NB4 (cell line): ENCODE results near the gene CHRM1.

ENCODE experiments used
- DNase-seq: peaks from one replicate; pipeline ENCODE4 v3.0.0; 2010; ENCODE audit warnings: low read depth
- H3K4me3 ChIP-seq: one replicate; pipeline ENCODE4 v1.5.1; 2011; ENCODE audit warnings: mild to moderate bottlenecking, low read depth, low read length, moderate library complexity
- MYC ChIP-seq: IDR thresholded peaks from 2 replicates; pipeline ENCODE4 v1.6.1; 2011; ENCODE audit warnings: low read depth, low read length
- POLR2A ChIP-seq: IDR thresholded peaks from 2 replicates; pipeline ENCODE4 v1.6.1; 2011; ENCODE audit warnings: mild to moderate bottlenecking; ENCODE audit not compliant: insufficient read length; ENCODE audit errors: extremely low read depth
- TF ChIP-seq, protein P1 (sequence below): IDR thresholded peaks from one replicate; pipeline ENCODE4 v1.5.1; 2012; ENCODE audit warnings: low read depth, low read length
- TF ChIP-seq, protein P2 (sequence below): IDR thresholded peaks from 2 replicates; pipeline ENCODE4 v1.6.1; 2011; ENCODE audit warnings: low read depth, low read length

Gene CHRM1, protein sequence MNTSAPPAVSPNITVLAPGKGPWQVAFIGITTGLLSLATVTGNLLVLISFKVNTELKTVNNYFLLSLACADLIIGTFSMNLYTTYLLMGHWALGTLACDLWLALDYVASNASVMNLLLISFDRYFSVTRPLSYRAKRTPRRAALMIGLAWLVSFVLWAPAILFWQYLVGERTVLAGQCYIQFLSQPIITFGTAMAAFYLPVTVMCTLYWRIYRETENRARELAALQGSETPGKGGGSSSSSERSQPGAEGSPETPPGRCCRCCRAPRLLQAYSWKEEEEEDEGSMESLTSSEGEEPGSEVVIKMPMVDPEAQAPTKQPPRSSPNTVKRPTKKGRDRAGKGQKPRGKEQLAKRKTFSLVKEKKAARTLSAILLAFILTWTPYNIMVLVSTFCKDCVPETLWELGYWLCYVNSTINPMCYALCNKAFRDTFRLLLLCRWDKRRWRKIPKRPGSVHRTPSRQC

DNA sequence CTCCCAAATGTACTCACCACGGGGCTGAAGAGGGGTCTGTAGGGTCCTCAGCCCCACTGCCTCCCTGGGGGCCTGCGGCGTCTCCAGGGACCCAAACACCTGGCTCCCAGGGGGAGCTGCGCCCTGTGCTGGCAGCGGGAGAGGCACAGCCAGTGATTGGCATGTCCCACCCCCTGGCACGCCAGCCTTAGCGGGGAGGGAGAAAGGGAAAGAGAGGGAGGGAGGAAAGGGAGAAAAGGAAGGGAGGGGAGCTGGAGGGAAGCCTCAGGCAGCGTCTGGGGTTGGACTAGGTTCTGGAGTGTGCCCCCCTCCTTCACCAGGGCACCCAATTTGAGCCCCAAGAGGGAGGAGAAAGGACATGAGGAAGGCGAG lies at the start of gene CHRM1:
Gene CHRM1 (minus strand): TSS at position 163 of the 372 bp plus-strand sequence. CDS start 10,263 bp downstream, outside the sequence.
- H3K4me3 ChIP-seq: no peak within 1 kb of the TSS
- DNase-seq: no peak

DNA sequence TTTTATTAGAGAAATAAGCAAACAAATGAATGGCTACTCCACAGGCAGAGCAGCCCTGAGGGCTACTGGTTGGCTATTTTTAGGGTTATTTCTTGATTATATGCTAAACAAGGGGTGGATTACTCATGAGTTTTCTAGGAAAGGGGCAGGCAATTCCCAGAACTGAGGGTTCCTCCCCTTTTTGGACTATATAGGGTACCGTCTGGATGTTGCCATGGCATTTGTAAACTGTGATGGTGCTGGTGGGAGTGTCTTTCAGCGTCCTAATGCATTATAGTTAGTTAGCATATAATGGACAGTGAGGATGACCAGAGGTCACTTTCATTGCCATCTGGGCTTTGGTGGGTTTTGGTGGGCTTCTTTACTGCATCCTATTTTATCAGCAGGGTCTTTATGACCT lies 44.4 kb upstream of the CHRM1 start:
- no peak for DNase-seq
- no peak overlapping the region for H3K4me3 ChIP-seq
- TF ChIP-seq, protein P1, sequence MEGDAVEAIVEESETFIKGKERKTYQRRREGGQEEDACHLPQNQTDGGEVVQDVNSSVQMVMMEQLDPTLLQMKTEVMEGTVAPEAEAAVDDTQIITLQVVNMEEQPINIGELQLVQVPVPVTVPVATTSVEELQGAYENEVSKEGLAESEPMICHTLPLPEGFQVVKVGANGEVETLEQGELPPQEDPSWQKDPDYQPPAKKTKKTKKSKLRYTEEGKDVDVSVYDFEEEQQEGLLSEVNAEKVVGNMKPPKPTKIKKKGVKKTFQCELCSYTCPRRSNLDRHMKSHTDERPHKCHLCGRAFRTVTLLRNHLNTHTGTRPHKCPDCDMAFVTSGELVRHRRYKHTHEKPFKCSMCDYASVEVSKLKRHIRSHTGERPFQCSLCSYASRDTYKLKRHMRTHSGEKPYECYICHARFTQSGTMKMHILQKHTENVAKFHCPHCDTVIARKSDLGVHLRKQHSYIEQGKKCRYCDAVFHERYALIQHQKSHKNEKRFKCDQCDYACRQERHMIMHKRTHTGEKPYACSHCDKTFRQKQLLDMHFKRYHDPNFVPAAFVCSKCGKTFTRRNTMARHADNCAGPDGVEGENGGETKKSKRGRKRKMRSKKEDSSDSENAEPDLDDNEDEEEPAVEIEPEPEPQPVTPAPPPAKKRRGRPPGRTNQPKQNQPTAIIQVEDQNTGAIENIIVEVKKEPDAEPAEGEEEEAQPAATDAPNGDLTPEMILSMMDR: no peak
- TF ChIP-seq POLR2A (no peak), MYC (no peak)
- TF ChIP-seq, protein P2, sequence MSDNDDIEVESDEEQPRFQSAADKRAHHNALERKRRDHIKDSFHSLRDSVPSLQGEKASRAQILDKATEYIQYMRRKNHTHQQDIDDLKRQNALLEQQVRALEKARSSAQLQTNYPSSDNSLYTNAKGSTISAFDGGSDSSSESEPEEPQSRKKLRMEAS: no peak

More for the DNA sequence above, at the start of gene CHRM1:
- TF ChIP-seq, protein P1: no peak
- TF ChIP-seq MYC (no peak), POLR2A (no peak)
- TF ChIP-seq, protein P2: no peak

DNA sequence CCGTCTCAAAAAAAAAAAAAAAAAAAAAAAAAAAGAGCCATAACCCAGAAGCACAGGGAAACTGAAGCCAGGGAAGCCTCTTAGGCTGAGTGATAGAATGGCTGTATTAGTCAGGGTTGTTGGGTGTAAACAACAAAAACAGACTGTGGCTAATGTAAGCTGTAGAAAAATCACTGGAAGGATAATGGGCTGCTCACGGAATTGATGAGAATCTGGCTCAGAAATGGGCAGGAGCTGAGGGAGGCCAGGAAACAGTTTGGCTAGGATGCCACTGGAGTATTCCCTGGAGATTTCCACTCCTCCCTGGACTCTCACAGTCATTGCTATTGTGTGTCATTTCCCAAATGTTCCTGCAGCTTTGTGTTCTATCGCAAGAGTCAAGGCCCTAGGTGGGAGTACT lies 41.2 kb upstream of the CHRM1 start:
- no peak for DNase-seq
- TF ChIP-seq, protein P2: no peak
- TF ChIP-seq POLR2A: no peak
- TF ChIP-seq, protein P1: no peak
- TF ChIP-seq MYC: no peak
- H3K4me3 ChIP-seq: no peak overlapping the region

DNA sequence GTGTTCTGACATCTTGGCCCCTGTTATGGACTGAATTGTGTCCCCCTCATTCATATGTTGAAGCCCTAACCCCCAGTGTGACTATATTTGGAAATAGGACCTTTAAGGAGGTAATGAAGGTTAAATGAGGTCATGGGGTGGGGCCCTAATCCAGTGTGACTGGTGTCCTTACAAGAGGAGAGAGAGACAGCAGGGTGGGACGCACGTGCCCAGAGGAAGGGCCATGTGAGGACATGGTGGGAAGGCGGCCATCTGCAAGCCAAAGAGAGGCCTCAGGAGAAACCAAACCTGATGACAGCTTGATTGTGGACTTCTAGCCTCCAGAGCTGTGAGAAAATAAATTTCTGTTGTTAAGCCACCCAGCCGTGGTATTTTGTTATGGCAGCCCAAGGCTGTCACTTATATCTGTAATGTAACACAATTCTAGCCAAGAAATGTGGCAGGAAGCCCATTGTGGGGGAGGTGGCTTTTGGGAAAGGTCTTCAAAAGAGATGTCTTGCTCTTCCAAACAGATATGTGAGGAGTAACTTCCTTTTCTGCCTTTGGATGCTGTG lies 39.9 kb upstream of the CHRM1 start:
- no peak for DNase-seq
- no peak for TF ChIP-seq POLR2A
- no peak for TF ChIP-seq MYC
- TF ChIP-seq, protein P1: no peak
- TF ChIP-seq, protein P2: no peak
- no peak overlapping the region for H3K4me3 ChIP-seq

DNA sequence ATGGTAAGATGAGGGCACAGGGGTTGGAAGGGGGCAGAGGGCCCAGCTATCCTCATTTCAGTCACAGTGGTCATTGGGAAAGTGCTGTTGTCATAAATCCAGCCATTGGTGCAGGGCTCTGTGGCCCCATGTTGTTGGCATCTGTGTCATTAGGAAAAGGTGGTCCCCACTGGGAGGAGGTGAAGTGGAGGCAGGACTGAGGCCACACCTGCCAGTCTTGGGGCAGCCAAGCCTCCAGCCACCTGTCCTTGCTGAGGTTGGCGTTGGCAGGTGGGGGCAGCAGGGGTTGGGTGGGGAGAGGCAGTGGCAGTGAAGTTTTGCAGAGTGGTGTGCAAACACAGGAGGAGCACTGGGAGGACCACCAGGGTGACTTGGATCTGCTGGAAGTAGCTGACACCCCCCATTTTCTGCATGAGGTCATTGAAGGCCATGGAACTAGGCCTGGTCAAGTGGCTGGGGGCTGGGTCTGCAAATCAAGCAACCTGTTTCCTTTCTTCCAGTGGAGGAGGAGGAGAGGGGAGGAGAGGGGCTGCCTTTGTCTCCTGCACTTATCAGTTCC lies 38.3 kb upstream of the CHRM1 start:
- no peak overlapping the region for H3K4me3 ChIP-seq
- DNase-seq: no peak
- TF ChIP-seq MYC: no peak
- no peak for TF ChIP-seq POLR2A
- TF ChIP-seq, protein P1: no peak
- TF ChIP-seq, protein P2: no peak
